Measurements from ENCODE around the gene SPCS2. TPM values are rescaled to one million over a fixed set of nuclear protein-coding genes. Genes with fewer than 3 reads are reported as not detected.

The SPCS2 gene
- total RNA-seq, 1 donor from 2014 or later = 194 TPM

DNA sequence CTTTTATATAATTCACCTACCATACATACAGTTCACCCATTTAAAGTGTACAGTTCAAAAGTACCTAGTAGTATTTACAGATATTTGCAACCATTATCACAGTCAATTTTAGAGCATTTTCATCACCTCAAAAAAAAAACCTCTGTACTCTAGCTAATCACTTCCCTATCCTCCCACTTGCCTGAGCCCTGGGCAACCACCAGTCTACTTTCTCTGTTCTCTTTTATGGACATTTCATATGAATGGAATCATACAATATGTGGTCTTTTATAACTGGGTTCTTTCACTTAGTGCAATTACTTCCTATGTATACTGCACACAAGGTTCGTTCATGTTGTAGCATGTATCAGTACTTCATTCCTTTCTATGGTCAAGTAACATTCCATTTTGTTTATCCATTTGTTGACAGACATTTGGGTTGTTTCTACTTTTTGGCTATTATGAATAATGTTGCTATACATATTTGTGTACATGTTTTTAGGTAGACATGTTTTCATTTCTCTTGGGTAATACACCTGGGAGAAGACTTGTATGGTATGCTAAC, 21.9 kb downstream of the SPCS2 start:
- Mint-ChIP-seq H3K9me3 (ENCODE audit: low read depth) (no peaks in the 10 kb centered on the region), H3K27ac (no peak overlapping the region), H3K36me3 (ENCODE audit: insufficient read depth) (peaks cover 27% of the 10 kb centered on the region), H3K4me1 (ENCODE audit: low read depth) (no peaks in the 10 kb centered on the region), H3K4me3 (ENCODE audit: low read depth) (no peak overlapping the region), H3K27me3 (no peaks in the 10 kb centered on the region)
- TF ChIP-seq, protein P1, sequence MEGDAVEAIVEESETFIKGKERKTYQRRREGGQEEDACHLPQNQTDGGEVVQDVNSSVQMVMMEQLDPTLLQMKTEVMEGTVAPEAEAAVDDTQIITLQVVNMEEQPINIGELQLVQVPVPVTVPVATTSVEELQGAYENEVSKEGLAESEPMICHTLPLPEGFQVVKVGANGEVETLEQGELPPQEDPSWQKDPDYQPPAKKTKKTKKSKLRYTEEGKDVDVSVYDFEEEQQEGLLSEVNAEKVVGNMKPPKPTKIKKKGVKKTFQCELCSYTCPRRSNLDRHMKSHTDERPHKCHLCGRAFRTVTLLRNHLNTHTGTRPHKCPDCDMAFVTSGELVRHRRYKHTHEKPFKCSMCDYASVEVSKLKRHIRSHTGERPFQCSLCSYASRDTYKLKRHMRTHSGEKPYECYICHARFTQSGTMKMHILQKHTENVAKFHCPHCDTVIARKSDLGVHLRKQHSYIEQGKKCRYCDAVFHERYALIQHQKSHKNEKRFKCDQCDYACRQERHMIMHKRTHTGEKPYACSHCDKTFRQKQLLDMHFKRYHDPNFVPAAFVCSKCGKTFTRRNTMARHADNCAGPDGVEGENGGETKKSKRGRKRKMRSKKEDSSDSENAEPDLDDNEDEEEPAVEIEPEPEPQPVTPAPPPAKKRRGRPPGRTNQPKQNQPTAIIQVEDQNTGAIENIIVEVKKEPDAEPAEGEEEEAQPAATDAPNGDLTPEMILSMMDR (IDR thresholded peaks at IDR 0.05; ENCODE audit: unreplicated experiment) = no peak
- DNase-seq (ENCODE audit: low spot score, unreplicated experiment) = no peak

DNA sequence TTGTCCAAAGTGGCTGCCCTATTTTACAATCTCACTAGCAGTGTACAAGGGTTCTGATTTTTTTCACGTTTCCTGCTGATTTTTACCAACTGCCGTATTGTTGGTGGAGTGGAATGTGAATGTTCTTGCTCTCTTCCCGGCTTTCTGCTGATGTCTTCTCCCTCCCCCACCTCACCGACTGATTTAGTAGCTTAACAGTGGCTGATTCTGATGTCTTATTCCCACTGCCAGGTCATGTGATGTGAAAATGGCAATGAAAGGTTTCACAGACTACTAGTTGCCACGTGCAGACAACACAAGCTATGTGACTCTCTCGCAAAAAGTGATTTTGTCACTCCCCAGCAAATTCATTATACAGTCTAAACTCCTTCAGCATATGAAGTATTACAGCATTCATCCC, 22.4 kb downstream of the SPCS2 start:
- no peaks in the 10 kb centered on the region for H3K4me1 Mint-ChIP-seq (ENCODE audit: low read depth)
- DNase-seq (ENCODE audit: low spot score, unreplicated experiment) = no peak
- H3K27me3 Mint-ChIP-seq = no peaks in the 10 kb centered on the region
- TF ChIP-seq, protein P1 (IDR thresholded peaks at IDR 0.05; ENCODE audit: unreplicated experiment) = no peak
- H3K9me3 Mint-ChIP-seq (ENCODE audit: low read depth) = no peaks in the 10 kb centered on the region
- H3K36me3 Mint-ChIP-seq (ENCODE audit: insufficient read depth) = peaks cover 27% of the 10 kb centered on the region
- no peak overlapping the region for H3K4me3 Mint-ChIP-seq (ENCODE audit: low read depth)
- H3K27ac Mint-ChIP-seq = no peak overlapping the region

DNA sequence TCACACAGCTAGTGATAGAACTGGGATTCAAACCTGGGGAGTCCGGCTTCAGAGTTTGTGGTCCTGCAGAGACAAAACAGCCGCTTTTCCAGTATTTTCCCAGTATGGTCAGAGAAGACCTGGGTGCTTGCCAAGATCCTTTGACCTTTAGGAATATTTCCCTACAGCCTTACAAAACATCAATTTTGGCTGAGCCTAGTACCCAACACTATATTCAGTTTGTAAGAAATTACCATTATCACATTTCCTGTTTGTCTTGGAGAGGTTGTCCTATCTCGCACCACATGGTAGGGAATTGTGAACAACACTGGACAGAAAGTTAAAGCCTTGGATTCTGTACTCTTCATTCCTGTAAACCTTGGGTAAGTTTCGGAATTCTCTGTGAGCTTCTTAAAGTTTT, 29.0 kb downstream of the SPCS2 start:
- TF ChIP-seq, protein P1 (IDR thresholded peaks at IDR 0.05; ENCODE audit: unreplicated experiment) = no peak
- no peaks in the 10 kb centered on the region for H3K9me3 Mint-ChIP-seq (ENCODE audit: low read depth)
- H3K36me3 Mint-ChIP-seq (ENCODE audit: insufficient read depth) = peaks cover 33% of the 10 kb centered on the region
- no peaks in the 10 kb centered on the region for H3K27me3 Mint-ChIP-seq
- H3K4me1 Mint-ChIP-seq (ENCODE audit: low read depth) = no peaks in the 10 kb centered on the region
- DNase-seq (ENCODE audit: low spot score, unreplicated experiment) = no peak
- H3K27ac Mint-ChIP-seq = no peak overlapping the region
- H3K4me3 Mint-ChIP-seq (ENCODE audit: low read depth) = no peak overlapping the region

DNA sequence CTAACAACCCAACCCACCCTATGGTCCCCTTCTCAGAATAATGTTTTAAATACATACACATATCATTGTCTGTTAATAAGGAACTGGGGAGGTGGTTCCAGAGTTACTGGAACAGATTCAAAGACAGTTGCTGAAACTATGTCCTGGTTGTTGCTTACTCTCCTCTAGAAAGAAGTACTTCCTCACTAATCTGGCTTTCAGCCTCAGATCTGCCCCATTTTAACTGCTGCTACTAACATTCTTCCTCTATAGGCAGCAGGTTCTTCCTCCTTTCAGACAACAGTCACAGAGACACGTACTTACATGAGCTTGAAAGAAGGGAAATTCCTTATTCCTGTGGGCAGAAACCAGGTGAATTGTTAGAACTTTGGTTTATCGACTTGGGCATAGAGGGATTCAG, 31.6 kb downstream of the SPCS2 start:
- TF ChIP-seq, protein P1 (IDR thresholded peaks at IDR 0.05; ENCODE audit: unreplicated experiment) = no peak
- Mint-ChIP-seq H3K27ac (no peak overlapping the region), H3K27me3 (no peaks in the 10 kb centered on the region), H3K4me3 (ENCODE audit: low read depth) (no peak overlapping the region), H3K4me1 (ENCODE audit: low read depth) (peaks cover 10% of the 10 kb centered on the region), H3K36me3 (ENCODE audit: insufficient read depth) (peaks cover 18% of the 10 kb centered on the region), H3K9me3 (ENCODE audit: low read depth) (no peaks in the 10 kb centered on the region)
- DNase-seq (ENCODE audit: low spot score, unreplicated experiment) = no peak

DNA sequence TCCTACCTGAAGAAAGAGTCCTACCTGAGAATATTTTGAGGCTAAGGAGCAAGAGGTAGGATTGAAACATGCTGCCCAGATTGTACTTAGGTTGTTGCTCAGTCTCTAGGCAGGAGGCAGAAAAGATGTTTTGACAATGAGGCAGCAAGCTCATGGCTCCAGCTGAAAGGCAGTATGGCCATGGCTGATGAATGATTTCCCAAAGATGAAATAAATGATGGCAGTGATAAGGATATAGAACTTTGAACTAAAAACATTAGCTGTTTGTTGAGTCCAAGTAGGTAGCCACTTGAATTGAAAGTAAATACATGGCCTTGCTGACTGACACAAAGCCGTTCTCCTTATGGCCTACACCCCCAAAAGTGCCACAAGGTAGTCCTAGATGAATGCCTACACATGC, 32.8 kb downstream of the SPCS2 start:
- peaks cover 12% of the 10 kb centered on the region for H3K4me1 Mint-ChIP-seq (ENCODE audit: low read depth)
- no peaks in the 10 kb centered on the region for H3K27me3 Mint-ChIP-seq
- DNase-seq (ENCODE audit: low spot score, unreplicated experiment) = no peak
- H3K9me3 Mint-ChIP-seq (ENCODE audit: low read depth) = no peaks in the 10 kb centered on the region
- peaks cover 13% of the 10 kb centered on the region for H3K36me3 Mint-ChIP-seq (ENCODE audit: insufficient read depth)
- no peak overlapping the region for H3K4me3 Mint-ChIP-seq (ENCODE audit: low read depth)
- TF ChIP-seq, protein P1 (IDR thresholded peaks at IDR 0.05; ENCODE audit: unreplicated experiment) = no peak
- H3K27ac Mint-ChIP-seq = no peak overlapping the region

Measured in progenitor cell of endocrine pancreas (in vitro differentiated cells).